ENCODE measurements around the gene HIVEP3. TPM values are rescaled to one million over a fixed set of nuclear protein-coding genes. Genes with fewer than 3 reads are reported as not detected.
"Not testable (repeated sequence)": the region's sequence is repeated elsewhere in the genome, so short reads cannot be mapped to it uniquely, and the experiment has no call there.

Gene HIVEP3
- total RNA-seq, 1 donor from 2014 or later, result 5.7 TPM

- intact Hi-C loops (cut with micrococcal nuclease), result no loop called here
- Histone ChIP-seq H3K4me3 (no peak overlapping the region), H3K27ac (replicated peaks) (no peak overlapping the region), H3K4me1 (peaks cover 11% of the 10 kb centered on the region), H3K36me3 (no peaks in the 10 kb centered on the region), H3K9me3 (replicated peaks) (no peaks in the 10 kb centered on the region), H3K27me3 (ENCODE audit: low read depth) (no peaks in the 10 kb centered on the region)
- TF ChIP-seq, protein P1, sequence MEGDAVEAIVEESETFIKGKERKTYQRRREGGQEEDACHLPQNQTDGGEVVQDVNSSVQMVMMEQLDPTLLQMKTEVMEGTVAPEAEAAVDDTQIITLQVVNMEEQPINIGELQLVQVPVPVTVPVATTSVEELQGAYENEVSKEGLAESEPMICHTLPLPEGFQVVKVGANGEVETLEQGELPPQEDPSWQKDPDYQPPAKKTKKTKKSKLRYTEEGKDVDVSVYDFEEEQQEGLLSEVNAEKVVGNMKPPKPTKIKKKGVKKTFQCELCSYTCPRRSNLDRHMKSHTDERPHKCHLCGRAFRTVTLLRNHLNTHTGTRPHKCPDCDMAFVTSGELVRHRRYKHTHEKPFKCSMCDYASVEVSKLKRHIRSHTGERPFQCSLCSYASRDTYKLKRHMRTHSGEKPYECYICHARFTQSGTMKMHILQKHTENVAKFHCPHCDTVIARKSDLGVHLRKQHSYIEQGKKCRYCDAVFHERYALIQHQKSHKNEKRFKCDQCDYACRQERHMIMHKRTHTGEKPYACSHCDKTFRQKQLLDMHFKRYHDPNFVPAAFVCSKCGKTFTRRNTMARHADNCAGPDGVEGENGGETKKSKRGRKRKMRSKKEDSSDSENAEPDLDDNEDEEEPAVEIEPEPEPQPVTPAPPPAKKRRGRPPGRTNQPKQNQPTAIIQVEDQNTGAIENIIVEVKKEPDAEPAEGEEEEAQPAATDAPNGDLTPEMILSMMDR (IDR thresholded peaks at IDR 0.05; ENCODE audit: borderline replicate concordance), result no peak
- DNase-seq, result no peak
Observed at GRCh38 chr1:41700581-41700980, 218.1 kb downstream of the HIVEP3 start.

DNA sequence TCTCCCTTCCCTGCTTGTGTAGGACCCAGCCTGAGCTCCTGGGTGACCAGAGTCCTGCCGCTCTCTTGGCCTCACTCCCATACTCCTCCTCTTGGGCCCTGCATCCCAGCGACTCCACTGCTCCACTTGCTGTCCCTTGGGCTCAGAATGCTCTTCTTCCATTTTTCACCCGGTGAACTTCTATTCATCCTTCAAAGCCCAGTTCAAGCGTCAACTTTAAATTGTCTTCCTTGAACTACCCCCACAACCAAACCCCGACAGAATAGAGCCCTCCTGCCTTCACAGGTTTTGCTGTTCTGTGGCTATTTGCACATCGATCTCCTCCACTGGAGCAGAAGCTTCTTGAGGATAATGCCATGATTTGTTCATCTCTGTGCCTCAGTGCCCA is 218.9 kb downstream of the HIVEP3 start:
- H3K27ac ChIP-seq (replicated peaks), result no peak overlapping the region
- peaks cover 17% of the 10 kb centered on the region for H3K4me1 ChIP-seq
- intact Hi-C loops (cut with micrococcal nuclease), result no loop called here
- no peaks in the 10 kb centered on the region for H3K36me3 ChIP-seq
- no peaks in the 10 kb centered on the region for H3K9me3 ChIP-seq (replicated peaks)
- no peak overlapping the region for H3K4me3 ChIP-seq
- TF ChIP-seq, protein P1 (IDR thresholded peaks at IDR 0.05; ENCODE audit: borderline replicate concordance), result no peak
- DNase-seq, result no peak
- H3K27me3 ChIP-seq (ENCODE audit: low read depth), result no peaks in the 10 kb centered on the region

GRCh38 chr1:41698916-41699860 is 219.5 kb downstream of the HIVEP3 start:
- H3K4me1 ChIP-seq, result peaks cover 24% of the 10 kb centered on the region
- TF ChIP-seq, protein P1 (IDR thresholded peaks at IDR 0.05; ENCODE audit: borderline replicate concordance), result no peak
- H3K36me3 ChIP-seq, result no peaks in the 10 kb centered on the region
- no peak overlapping the region for H3K27ac ChIP-seq (replicated peaks)
- H3K9me3 ChIP-seq (replicated peaks), result no peaks in the 10 kb centered on the region
- DNase-seq, result no peak
- no peak overlapping the region for H3K4me3 ChIP-seq
- H3K27me3 ChIP-seq (ENCODE audit: low read depth), result no peaks in the 10 kb centered on the region
- intact Hi-C loops (cut with micrococcal nuclease), result no loop called here

- Histone ChIP-seq H3K9me3 (replicated peaks) (no peaks in the 10 kb centered on the region), H3K4me1 (peaks cover 27% of the 10 kb centered on the region), H3K36me3 (no peaks in the 10 kb centered on the region), H3K27ac (replicated peaks) (peak overlapping the region; percentile 65), H3K4me3 (no peak overlapping the region), H3K27me3 (ENCODE audit: low read depth) (no peaks in the 10 kb centered on the region)
- intact Hi-C loops (cut with micrococcal nuclease), result no loop called here
- DNase-seq, result no peak
- TF ChIP-seq, protein P1 (IDR thresholded peaks at IDR 0.05; ENCODE audit: borderline replicate concordance), result no peak
Observed at GRCh38 chr1:41696381-41696780, 222.3 kb downstream of the HIVEP3 start.

GRCh38 chr1:41695118-41695745 is 223.5 kb downstream of the HIVEP3 start:
- H3K27ac ChIP-seq (replicated peaks), result peak overlapping the region; percentile 65
- H3K36me3 ChIP-seq, result no peaks in the 10 kb centered on the region
- TF ChIP-seq, protein P1 (IDR thresholded peaks at IDR 0.05; ENCODE audit: borderline replicate concordance), result no peak
- H3K9me3 ChIP-seq (replicated peaks), result no peaks in the 10 kb centered on the region
- H3K27me3 ChIP-seq (ENCODE audit: low read depth), result no peaks in the 10 kb centered on the region
- H3K4me3 ChIP-seq, result no peak overlapping the region
- intact Hi-C loops (cut with micrococcal nuclease), result no loop called here
- DNase-seq, result peak; percentile 68
- peaks cover 27% of the 10 kb centered on the region for H3K4me1 ChIP-seq

DNA sequence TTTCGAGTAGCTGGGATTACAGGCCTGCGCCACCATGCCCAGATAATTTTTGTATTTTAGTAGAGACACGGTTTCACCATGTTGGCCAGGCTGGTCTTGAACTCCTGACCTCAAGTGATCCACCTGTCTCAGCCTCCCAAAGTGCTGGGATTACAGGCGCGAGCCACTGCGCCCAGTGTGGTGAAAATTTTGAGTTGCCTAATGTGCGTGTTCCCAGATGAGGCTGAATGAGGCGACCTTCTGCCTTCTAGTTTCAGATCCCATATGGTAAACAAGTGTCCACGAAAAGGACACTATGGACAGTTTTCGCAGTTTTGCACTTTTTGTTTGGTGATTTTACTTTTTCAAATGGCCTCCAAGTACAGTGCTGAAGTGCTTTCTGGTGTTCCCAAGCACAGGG is 226.8 kb downstream of the HIVEP3 start:
- H3K4me3 ChIP-seq; H3K27ac ChIP-seq (replicated peaks); H3K9me3 ChIP-seq (replicated peaks); intact Hi-C loops (cut with micrococcal nuclease); H3K27me3 ChIP-seq (ENCODE audit: low read depth); H3K36me3 ChIP-seq; DNase-seq: not testable (repeated sequence)
- peaks cover 36% of the 10 kb centered on the region for H3K4me1 ChIP-seq

Data from left ventricle myocardium inferior (tissue), 1 donor.